ENCODE results near the gene CAD.

DNA sequence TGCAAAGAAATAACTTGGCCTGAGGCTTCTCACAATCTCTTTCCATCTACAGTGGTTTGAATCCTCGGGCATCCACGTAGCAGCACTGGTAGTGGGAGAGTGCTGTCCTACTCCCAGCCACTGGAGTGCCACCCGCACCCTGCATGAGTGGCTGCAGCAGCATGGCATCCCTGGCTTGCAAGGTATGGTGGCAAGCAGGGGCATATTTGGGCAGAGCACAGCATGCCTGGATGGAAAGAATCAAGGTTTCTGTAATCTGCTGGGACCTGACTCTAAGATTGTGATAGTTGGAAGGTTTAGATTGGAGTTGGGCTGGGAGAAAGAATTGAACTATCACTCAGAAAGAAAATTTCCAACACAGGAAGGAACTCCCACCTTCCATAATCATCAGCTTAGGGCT, 4.0 kb downstream of the CAD start:
- TF ChIP-seq POLR2A (IDR thresholded peaks at IDR 0.05) (no peak), CTCF (IDR thresholded peaks at IDR 0.05) (no peak)

Measured in esophagus squamous epithelium (tissue), 4 donors.